ENCODE measurements around the gene FCN1. TPM values are rescaled to one million over a fixed set of nuclear protein-coding genes. Genes with fewer than 3 reads are reported as not detected.

FCN1 gene
- total RNA-seq, 4 donors from 2014 or later: 1.3 to 26.0 (median 1.8) TPM

DNA sequence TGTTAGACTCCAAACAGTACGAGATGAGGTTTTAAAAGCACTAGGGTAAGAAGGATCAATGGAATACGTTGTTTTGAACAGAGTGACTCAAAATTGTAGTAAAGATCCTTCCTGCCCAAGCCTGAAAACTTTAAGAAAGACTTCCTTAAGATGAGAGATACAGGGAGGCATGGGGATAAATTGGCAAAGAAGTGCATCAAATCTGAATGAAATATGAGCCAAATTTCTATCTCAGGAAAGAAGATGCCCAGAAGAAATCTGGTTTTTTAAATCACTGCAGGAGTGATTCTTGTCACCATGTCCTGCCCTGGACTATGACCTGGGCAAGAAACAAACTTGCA lies 22.2 kb downstream of the FCN1 start:
- peaks cover 0 to 9% (median 0%) of the 10 kb centered on the region in 4 donors for H3K9me3 ChIP-seq
- H3K27ac ChIP-seq (replicated peaks in 1 of 4): peak overlapping the region; percentile 35 to 72 (median 58)
- 26% methylated on average over 2 of the region's 2 CpGs for WGBS
- H3K36me3 ChIP-seq: no peaks in the 10 kb centered on the region
- peaks cover 31 to 39% (median 33%) of the 10 kb centered on the region in 4 donors for H3K4me1 ChIP-seq
- H3K4me3 ChIP-seq: no peak overlapping the region
- DNase-seq (ENCODE audit: extremely low spot score): no peak
- TF ChIP-seq POLR2A (IDR thresholded peaks at IDR 0.05; ENCODE audit: low read depth) (no peak), POLR2AphosphoS5 (IDR thresholded peaks at IDR 0.05) (no peak), EP300 (IDR thresholded peaks at IDR 0.05) (no peak)
- TF ChIP-seq, protein P1, sequence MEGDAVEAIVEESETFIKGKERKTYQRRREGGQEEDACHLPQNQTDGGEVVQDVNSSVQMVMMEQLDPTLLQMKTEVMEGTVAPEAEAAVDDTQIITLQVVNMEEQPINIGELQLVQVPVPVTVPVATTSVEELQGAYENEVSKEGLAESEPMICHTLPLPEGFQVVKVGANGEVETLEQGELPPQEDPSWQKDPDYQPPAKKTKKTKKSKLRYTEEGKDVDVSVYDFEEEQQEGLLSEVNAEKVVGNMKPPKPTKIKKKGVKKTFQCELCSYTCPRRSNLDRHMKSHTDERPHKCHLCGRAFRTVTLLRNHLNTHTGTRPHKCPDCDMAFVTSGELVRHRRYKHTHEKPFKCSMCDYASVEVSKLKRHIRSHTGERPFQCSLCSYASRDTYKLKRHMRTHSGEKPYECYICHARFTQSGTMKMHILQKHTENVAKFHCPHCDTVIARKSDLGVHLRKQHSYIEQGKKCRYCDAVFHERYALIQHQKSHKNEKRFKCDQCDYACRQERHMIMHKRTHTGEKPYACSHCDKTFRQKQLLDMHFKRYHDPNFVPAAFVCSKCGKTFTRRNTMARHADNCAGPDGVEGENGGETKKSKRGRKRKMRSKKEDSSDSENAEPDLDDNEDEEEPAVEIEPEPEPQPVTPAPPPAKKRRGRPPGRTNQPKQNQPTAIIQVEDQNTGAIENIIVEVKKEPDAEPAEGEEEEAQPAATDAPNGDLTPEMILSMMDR (IDR thresholded peaks at IDR 0.05): no peak
- no peaks in the 10 kb centered on the region for H3K27me3 ChIP-seq
- intact Hi-C loops (cut with DNase I): no loop called here

GRCh38 chr9:134895097-134895496 lies 22.6 kb downstream of the FCN1 start:
- intact Hi-C loops (cut with DNase I): no loop called here
- peaks cover 0 to 9% (median 0%) of the 10 kb centered on the region in 4 donors for H3K9me3 ChIP-seq
- TF ChIP-seq POLR2AphosphoS5 (IDR thresholded peaks at IDR 0.05) (no peak), POLR2A (IDR thresholded peaks at IDR 0.05; ENCODE audit: low read depth) (no peak), EP300 (IDR thresholded peaks at IDR 0.05) (no peak)
- TF ChIP-seq, protein P1 (IDR thresholded peaks at IDR 0.05): no peak
- no peaks in the 10 kb centered on the region for H3K27me3 ChIP-seq
- peak; percentile 85 for DNase-seq (ENCODE audit: extremely low spot score)
- H3K27ac ChIP-seq (replicated peaks in 1 of 4): peak overlapping the region; percentile 6 to 72 (median 48)
- WGBS: 32% methylated on average over 3 of the region's 3 CpGs
- no peak overlapping the region for H3K4me3 ChIP-seq
- no peaks in the 10 kb centered on the region for H3K36me3 ChIP-seq
- peaks cover 31 to 39% (median 33%) of the 10 kb centered on the region in 4 donors for H3K4me1 ChIP-seq

DNA sequence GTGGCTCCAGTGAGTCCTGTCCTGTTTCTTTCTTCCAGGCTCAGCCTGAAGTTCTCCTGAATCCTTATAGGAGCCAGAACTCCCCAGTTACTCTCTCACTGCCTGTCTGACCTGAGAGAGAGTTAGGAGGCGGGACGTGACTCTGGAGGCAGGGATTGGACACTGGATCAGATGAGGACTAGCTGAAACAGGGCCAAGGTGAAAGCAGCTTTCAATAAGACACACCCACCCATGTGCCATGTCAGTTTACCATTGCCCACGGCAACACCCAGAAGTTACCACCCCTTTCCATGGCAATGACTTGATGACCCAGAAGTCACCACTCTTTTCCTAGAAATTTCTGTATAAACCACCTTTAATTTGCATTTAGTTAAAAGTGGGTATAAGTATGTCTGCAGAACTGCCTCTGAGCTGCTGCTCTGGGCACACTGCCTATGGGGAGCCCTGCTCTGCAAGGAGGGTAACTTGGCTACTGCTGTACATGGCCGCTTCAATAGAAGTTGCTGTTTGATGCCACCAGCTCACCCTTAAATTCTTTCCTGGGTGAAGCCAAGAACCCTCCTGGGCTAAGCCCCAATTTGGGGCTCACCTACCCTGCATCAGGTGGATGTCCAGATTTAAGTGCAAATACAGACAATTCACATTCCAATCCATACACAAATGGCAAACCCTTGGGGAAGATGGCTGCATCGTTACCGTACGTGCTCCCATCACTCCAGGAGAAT lies 23.4 kb downstream of the FCN1 start:
- no peak overlapping the region for H3K27ac ChIP-seq (replicated peaks in 1 of 4)
- no peaks in the 10 kb centered on the region for H3K36me3 ChIP-seq
- H3K27me3 ChIP-seq: no peaks in the 10 kb centered on the region
- H3K4me1 ChIP-seq: peaks cover 31 to 39% (median 33%) of the 10 kb centered on the region in 4 donors
- 90% methylated on average over 7 of the region's 7 CpGs for WGBS
- no peak overlapping the region for H3K4me3 ChIP-seq
- intact Hi-C loops (cut with DNase I): no loop called here
- H3K9me3 ChIP-seq: peaks cover 0 to 9% (median 0%) of the 10 kb centered on the region in 4 donors
- no peak for TF ChIP-seq POLR2AphosphoS5 (IDR thresholded peaks at IDR 0.05)
- no peak for TF ChIP-seq EP300 (IDR thresholded peaks at IDR 0.05)
- TF ChIP-seq POLR2A (IDR thresholded peaks at IDR 0.05; ENCODE audit: low read depth): no peak
- TF ChIP-seq, protein P1 (IDR thresholded peaks at IDR 0.05): no peak
- DNase-seq (ENCODE audit: extremely low spot score): no peak

GRCh38 chr9:134892820-134893420 lies 24.8 kb downstream of the FCN1 start:
- Histone ChIP-seq H3K36me3 (no peaks in the 10 kb centered on the region), H3K9me3 (peaks cover 0 to 9% (median 0%) of the 10 kb centered on the region in 4 donors), H3K27ac (replicated peaks in 1 of 4) (no peak overlapping the region), H3K27me3 (peaks cover 0 to 11% (median 0%) of the 10 kb centered on the region in 4 donors), H3K4me3 (no peak overlapping the region), H3K4me1 (peaks cover 29 to 38% (median 32%) of the 10 kb centered on the region in 4 donors)
- intact Hi-C loops (cut with DNase I): no loop called here
- 81% methylated on average over 7 of the region's 7 CpGs for WGBS
- TF ChIP-seq POLR2AphosphoS5 (IDR thresholded peaks at IDR 0.05) (no peak), POLR2A (IDR thresholded peaks at IDR 0.05; ENCODE audit: low read depth) (no peak), EP300 (IDR thresholded peaks at IDR 0.05) (no peak)
- TF ChIP-seq, protein P1 (IDR thresholded peaks at IDR 0.05): no peak
- peak; percentile 55 for DNase-seq (ENCODE audit: extremely low spot score)

Data from esophagus muscularis mucosa (tissue), 4 donors.